Measurements from ENCODE around the gene LAMC1. TPM values are rescaled to one million over a fixed set of nuclear protein-coding genes. Genes with fewer than 3 reads are reported as not detected.
A peak's percentile ranks its signal among the peaks of the same experiment; 100 is the strongest.

Gene LAMC1
- total and polyA plus RNA-seq, 2 experiments from 2014 or later = 78.4 to 185 TPM

GRCh38 chr1:183121609-183122008 is 98.4 kb downstream of the LAMC1 start:
- Histone ChIP-seq H3K79me2 (no peaks in the 10 kb centered on the region), H3K9me3 (ENCODE audit: low read depth) (no peaks in the 10 kb centered on the region), H3K27me3 (no peaks in the 10 kb centered on the region), H3K36me3 (replicated peaks; ENCODE audit: insufficient read depth, low read depth) (no peaks in the 10 kb centered on the region), H3K4me3 (no peak overlapping the region), H3K9me2 (replicated peaks; ENCODE audit: insufficient read depth) (no peaks in the 10 kb centered on the region), H3K4me1 (ENCODE audit: insufficient read depth) (no peaks in the 10 kb centered on the region), H2AFZ (no peak overlapping the region), H3K4me2 (no peak overlapping the region), H3K27ac (no peak overlapping the region), H4K20me1 (ENCODE audit: insufficient read depth, poor library complexity, severe bottlenecking) (no peaks in the 10 kb centered on the region)
- WGBS (ENCODE audit: low lambda C conversion rate, missing lambda C conversion rate) = 94% methylated on average over 3 of the region's 3 CpGs
- no peak for DNase-seq (ENCODE audit: low spot score)
- TF ChIP-seq EZH2phosphoT487 (IDR thresholded peaks at IDR 0.05; ENCODE audit: low read depth, severe bottlenecking, unreplicated experiment) (no peak), EZH2 (IDR thresholded peaks at IDR 0.05; ENCODE audit: borderline replicate concordance) (no peak), CTCF (IDR thresholded peaks at IDR 0.05; ENCODE audit: poor library complexity) (no peak)

- Histone ChIP-seq H3K27me3 (no peaks in the 10 kb centered on the region), H3K4me2 (no peak overlapping the region), H3K36me3 (replicated peaks; ENCODE audit: insufficient read depth, low read depth) (no peaks in the 10 kb centered on the region), H2AFZ (no peak overlapping the region), H3K27ac (no peak overlapping the region), H3K4me1 (ENCODE audit: insufficient read depth) (no peaks in the 10 kb centered on the region), H3K9me3 (ENCODE audit: low read depth) (no peaks in the 10 kb centered on the region), H4K20me1 (ENCODE audit: insufficient read depth, poor library complexity, severe bottlenecking) (no peaks in the 10 kb centered on the region), H3K9me2 (replicated peaks; ENCODE audit: insufficient read depth) (no peaks in the 10 kb centered on the region), H3K4me3 (no peak overlapping the region), H3K79me2 (no peaks in the 10 kb centered on the region)
- no peak for TF ChIP-seq EZH2phosphoT487 (IDR thresholded peaks at IDR 0.05; ENCODE audit: low read depth, severe bottlenecking, unreplicated experiment)
- TF ChIP-seq EZH2 (IDR thresholded peaks at IDR 0.05; ENCODE audit: borderline replicate concordance) = no peak
- TF ChIP-seq CTCF (IDR thresholded peaks at IDR 0.05; ENCODE audit: poor library complexity) = no peak
- WGBS (ENCODE audit: low lambda C conversion rate, missing lambda C conversion rate) = 90% methylated on average over 2 of the region's 2 CpGs
- no peak for DNase-seq (ENCODE audit: low spot score)
Observed at GRCh38 chr1:183124259-183124658, 101.0 kb downstream of the LAMC1 start.

- Histone ChIP-seq H2AFZ (no peak overlapping the region), H3K9me3 (ENCODE audit: low read depth) (no peaks in the 10 kb centered on the region), H3K4me2 (no peak overlapping the region), H3K79me2 (no peaks in the 10 kb centered on the region), H3K27ac (peak overlapping the region; percentile 33), H3K36me3 (replicated peaks; ENCODE audit: insufficient read depth, low read depth) (no peaks in the 10 kb centered on the region), H3K4me1 (ENCODE audit: insufficient read depth) (no peaks in the 10 kb centered on the region), H4K20me1 (ENCODE audit: insufficient read depth, poor library complexity, severe bottlenecking) (no peaks in the 10 kb centered on the region), H3K4me3 (no peak overlapping the region), H3K9me2 (replicated peaks; ENCODE audit: insufficient read depth) (no peaks in the 10 kb centered on the region), H3K27me3 (no peaks in the 10 kb centered on the region)
- 96% methylated on average over 5 of the region's 5 CpGs for WGBS (ENCODE audit: low lambda C conversion rate, missing lambda C conversion rate)
- no peak for DNase-seq (ENCODE audit: low spot score)
- TF ChIP-seq EZH2 (IDR thresholded peaks at IDR 0.05; ENCODE audit: borderline replicate concordance) (no peak), CTCF (IDR thresholded peaks at IDR 0.05; ENCODE audit: poor library complexity) (no peak), EZH2phosphoT487 (IDR thresholded peaks at IDR 0.05; ENCODE audit: low read depth, severe bottlenecking, unreplicated experiment) (no peak)
Observed at GRCh38 chr1:183125279-183125999, 102.2 kb downstream of the LAMC1 start.

Data from hepatocyte (in vitro differentiated cells).